Neural cell (in vitro differentiated cells): Measurements from ENCODE around the gene ONECUT2. TPM values are rescaled to one million over a fixed set of nuclear protein-coding genes. Genes with fewer than 3 reads are reported as not detected.

Experiments used
- H2AFZ ChIP-seq: fragments of 200-600, 300-800 bp; sonication (generic), shearing (Covaris generic); 2 replicates; pipeline ENCODE4 v1.6.0; 2014; ENCODE audit warnings: low read depth, mild to moderate bottlenecking, antibody characterized with exemption, low read length, moderate library complexity
- H3F3A ChIP-seq: fragments of 200-600 bp; shearing (Covaris generic); 2 replicates; pipeline ENCODE4 v1.6.1; 2016; ENCODE audit warnings: mild to moderate bottlenecking, moderate library complexity, mixed read lengths, antibody characterized with exemption, low read length; ENCODE audit not compliant: insufficient read depth, poor library complexity, severe bottlenecking
- H3K27ac ChIP-seq: fragments of 200-600, 300-800 bp; sonication (generic), shearing (Covaris generic); 2 replicates; pipeline ENCODE4 v1.5.1; 2014; ENCODE audit warnings: mild to moderate bottlenecking, low read length, moderate library complexity
- H3K27me3 ChIP-seq: fragments of 300-800, 200-600 bp; sonication (generic), shearing (Covaris generic); 2 replicates; pipeline ENCODE4 v1.6.0; 2014; ENCODE audit warnings: mild to moderate bottlenecking, low read depth, low read length, moderate library complexity; ENCODE audit not compliant: insufficient read depth
- H3K36me3 ChIP-seq: fragments of 300-800, 200-600 bp; sonication (generic), shearing (Covaris generic); 2 replicates; pipeline ENCODE4 v1.5.1; 2014; ENCODE audit warnings: mild to moderate bottlenecking, antibody characterized with exemption, low read length, moderate library complexity; ENCODE audit not compliant: insufficient read depth
- H3K4me2 ChIP-seq: fragments of 300-800, 200-600 bp; sonication (generic), shearing (Covaris generic); 2 replicates; pipeline ENCODE4 v1.6.0; 2014; ENCODE audit warnings: mild to moderate bottlenecking, low read length
- H3K4me3 ChIP-seq: fragments of 300-800, 200-600 bp; sonication (generic), shearing (Covaris generic); 2 replicates; pipeline ENCODE4 v1.5.1; 2014; ENCODE audit warnings: mild to moderate bottlenecking, low read length, moderate library complexity
- H3K79me2 ChIP-seq: fragments of 200-600 bp; shearing (Covaris generic); replicated peaks from 2 replicates; pipeline ENCODE4 v1.6.0; 2014; ENCODE audit warnings: mild to moderate bottlenecking, low read length, moderate library complexity; ENCODE audit not compliant: insufficient read depth
- H3K9ac ChIP-seq: fragments of 300-800, 200-600 bp; sonication (generic), shearing (Covaris generic); 2 replicates; pipeline ENCODE4 v1.6.1; 2016; ENCODE audit warnings: mild to moderate bottlenecking, low read length, mixed read lengths
- H3K9me2 ChIP-seq: fragments of 200-600 bp; shearing (Covaris generic); 2 replicates; pipeline ENCODE4 v1.6.1; 2016; ENCODE audit warnings: mild to moderate bottlenecking, low read length, mixed read lengths; ENCODE audit not compliant: insufficient read depth
- H3K9me3 ChIP-seq: fragments of 200-600, 300-800 bp; sonication (generic), shearing (Covaris generic); 2 replicates; pipeline ENCODE4 v1.6.1; 2016; ENCODE audit warnings: mild to moderate bottlenecking, mixed run types, low read length, moderate library complexity, mixed read lengths
- H4K20me1 ChIP-seq: fragments of 200-600 bp; shearing (Covaris generic); 2 replicates; pipeline ENCODE4 v1.6.1; 2016; ENCODE audit warnings: mild to moderate bottlenecking, mixed run types; ENCODE audit not compliant: insufficient read depth
- EP300 ChIP-seq: fragments of 450-650 bp; conservative IDR thresholded peaks from 2 replicates; pipeline ENCODE4 v1.6.1; 2014; ENCODE audit warnings: antibody characterized with exemption, mild to moderate bottlenecking, moderate library complexity; ENCODE audit not compliant: poor library complexity, severe bottlenecking
- EZH2 ChIP-seq: fragments of 200-600, 300-800 bp; shearing (Covaris generic), sonication (generic); IDR thresholded peaks from 2 replicates; pipeline ENCODE4 v1.6.1; 2014; ENCODE audit warnings: antibody characterized with exemption, low read length, borderline replicate concordance, mild to moderate bottlenecking; ENCODE audit not compliant: insufficient read depth, poor library complexity, severe bottlenecking
- MXI1 ChIP-seq: fragments of 450-650 bp; conservative IDR thresholded peaks from 2 replicates; pipeline ENCODE4 v1.6.1; 2014; ENCODE audit warnings: antibody characterized with exemption, mild to moderate bottlenecking; ENCODE audit not compliant: poor library complexity, severe bottlenecking
- POLR2AphosphoS5 ChIP-seq: IDR thresholded peaks from 2 replicates; pipeline ENCODE4 v1.6.1; 2012
- RAD21 ChIP-seq: fragments of 450-650 bp; conservative IDR thresholded peaks from 2 replicates; pipeline ENCODE4 v1.6.1; 2014; ENCODE audit warnings: antibody characterized with exemption, mild to moderate bottlenecking, moderate library complexity
- SMC3 ChIP-seq: fragments of 450-650 bp; conservative IDR thresholded peaks from 2 replicates; pipeline ENCODE4 v1.6.1; 2014; ENCODE audit warnings: antibody characterized with exemption, mild to moderate bottlenecking, moderate library complexity; ENCODE audit not compliant: poor library complexity
- TAF1 ChIP-seq: IDR thresholded peaks from 2 replicates; pipeline ENCODE4 v1.6.1; 2012; ENCODE audit warnings: low read depth
- polyA plus RNA-seq: library from polyadenylated mRNA; depleted of rRNA; stranded (reverse); fragments of >200 nt; gene quantifications from 2 replicates; pipeline ENCODE4 v1.2.3, GENCODE V29; 2014
- TF ChIP-seq, protein P1 (sequence below): IDR thresholded peaks from 2 replicates; pipeline ENCODE4 v1.6.1; 2012; ENCODE audit warnings: borderline replicate concordance
- TF ChIP-seq, protein P2 (sequence below): fragments of 450-650 bp; IDR thresholded peaks from 2 replicates; pipeline ENCODE4 v1.5.1; 2014; ENCODE audit warnings: antibody characterized with exemption, mild to moderate bottlenecking, moderate library complexity; ENCODE audit not compliant: poor library complexity, severe bottlenecking

The ONECUT2 gene
- polyA plus RNA-seq, 1 donor from 2014 or later, result 4.3 TPM

DNA sequence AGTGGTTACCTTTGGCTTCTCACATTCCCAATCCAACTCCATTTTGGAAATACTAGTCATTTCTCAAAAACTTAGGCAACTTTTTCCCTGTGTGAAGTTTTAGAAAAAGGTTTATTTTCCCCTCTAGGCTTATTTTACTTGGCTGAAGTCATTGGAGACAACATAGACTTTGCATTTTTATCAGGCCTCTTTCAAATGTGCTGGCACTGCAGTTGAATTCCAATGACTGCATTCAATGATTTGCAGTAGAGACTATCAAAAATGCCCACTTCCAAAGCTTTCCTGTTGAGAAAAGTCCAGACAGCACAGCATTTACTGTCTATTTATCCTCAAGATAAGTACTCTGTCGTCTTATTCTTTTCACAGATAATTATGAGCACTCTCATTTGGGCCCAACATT is 70.1 kb downstream of the ONECUT2 start:
- Histone ChIP-seq H3F3A (no peaks in the 10 kb centered on the region), H4K20me1 (no peaks in the 10 kb centered on the region), H3K27me3 (no peaks in the 10 kb centered on the region), H3K36me3 (no peaks in the 10 kb centered on the region), H2AFZ (no peak overlapping the region), H3K9me2 (no peaks in the 10 kb centered on the region), H3K4me2 (no peak overlapping the region), H3K9me3 (no peaks in the 10 kb centered on the region), H3K27ac (no peak overlapping the region), H3K79me2 (no peaks in the 10 kb centered on the region), H3K4me3 (no peak overlapping the region), H3K9ac (no peak overlapping the region)
- TF ChIP-seq EZH2 (no peak), EP300 (no peak), MXI1 (no peak), TAF1 (no peak), RAD21 (no peak), SMC3 (no peak)
- TF ChIP-seq, protein P1, sequence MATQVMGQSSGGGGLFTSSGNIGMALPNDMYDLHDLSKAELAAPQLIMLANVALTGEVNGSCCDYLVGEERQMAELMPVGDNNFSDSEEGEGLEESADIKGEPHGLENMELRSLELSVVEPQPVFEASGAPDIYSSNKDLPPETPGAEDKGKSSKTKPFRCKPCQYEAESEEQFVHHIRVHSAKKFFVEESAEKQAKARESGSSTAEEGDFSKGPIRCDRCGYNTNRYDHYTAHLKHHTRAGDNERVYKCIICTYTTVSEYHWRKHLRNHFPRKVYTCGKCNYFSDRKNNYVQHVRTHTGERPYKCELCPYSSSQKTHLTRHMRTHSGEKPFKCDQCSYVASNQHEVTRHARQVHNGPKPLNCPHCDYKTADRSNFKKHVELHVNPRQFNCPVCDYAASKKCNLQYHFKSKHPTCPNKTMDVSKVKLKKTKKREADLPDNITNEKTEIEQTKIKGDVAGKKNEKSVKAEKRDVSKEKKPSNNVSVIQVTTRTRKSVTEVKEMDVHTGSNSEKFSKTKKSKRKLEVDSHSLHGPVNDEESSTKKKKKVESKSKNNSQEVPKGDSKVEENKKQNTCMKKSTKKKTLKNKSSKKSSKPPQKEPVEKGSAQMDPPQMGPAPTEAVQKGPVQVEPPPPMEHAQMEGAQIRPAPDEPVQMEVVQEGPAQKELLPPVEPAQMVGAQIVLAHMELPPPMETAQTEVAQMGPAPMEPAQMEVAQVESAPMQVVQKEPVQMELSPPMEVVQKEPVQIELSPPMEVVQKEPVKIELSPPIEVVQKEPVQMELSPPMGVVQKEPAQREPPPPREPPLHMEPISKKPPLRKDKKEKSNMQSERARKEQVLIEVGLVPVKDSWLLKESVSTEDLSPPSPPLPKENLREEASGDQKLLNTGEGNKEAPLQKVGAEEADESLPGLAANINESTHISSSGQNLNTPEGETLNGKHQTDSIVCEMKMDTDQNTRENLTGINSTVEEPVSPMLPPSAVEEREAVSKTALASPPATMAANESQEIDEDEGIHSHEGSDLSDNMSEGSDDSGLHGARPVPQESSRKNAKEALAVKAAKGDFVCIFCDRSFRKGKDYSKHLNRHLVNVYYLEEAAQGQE, result no peak

DNA sequence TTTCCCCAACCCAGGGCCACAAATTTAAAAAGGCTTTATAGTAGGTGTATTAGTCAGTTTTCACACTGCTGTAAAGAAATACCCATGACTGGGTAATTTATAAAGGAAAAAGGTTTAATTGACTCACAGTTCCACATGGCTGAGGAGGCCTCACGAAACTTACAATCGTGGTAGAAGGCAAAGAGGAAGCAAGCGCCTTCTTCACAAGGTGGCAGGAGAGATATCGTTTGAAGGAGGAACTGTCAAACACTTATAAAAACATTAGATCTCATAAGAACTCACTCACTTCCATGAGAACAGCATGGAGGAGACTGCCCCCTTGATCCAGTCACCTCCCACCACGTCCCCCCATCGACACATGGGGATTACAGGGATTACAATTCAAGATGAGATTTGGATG is 80.9 kb downstream of the ONECUT2 start:
- no peaks in the 10 kb centered on the region for H3K36me3 ChIP-seq
- no peaks in the 10 kb centered on the region for H3K9me3 ChIP-seq
- no peaks in the 10 kb centered on the region for H4K20me1 ChIP-seq
- H3K4me2 ChIP-seq, result no peak overlapping the region
- no peaks in the 10 kb centered on the region for H3K27me3 ChIP-seq
- H3K9ac ChIP-seq, result no peak overlapping the region
- no peaks in the 10 kb centered on the region for H3K9me2 ChIP-seq
- H3K27ac ChIP-seq, result no peak overlapping the region
- no peak overlapping the region for H2AFZ ChIP-seq
- H3F3A ChIP-seq, result no peaks in the 10 kb centered on the region
- H3K79me2 ChIP-seq, result no peaks in the 10 kb centered on the region
- H3K4me3 ChIP-seq, result no peak overlapping the region
- TF ChIP-seq, protein P1, result no peak
- no peak for TF ChIP-seq MXI1
- TF ChIP-seq, protein P2, sequence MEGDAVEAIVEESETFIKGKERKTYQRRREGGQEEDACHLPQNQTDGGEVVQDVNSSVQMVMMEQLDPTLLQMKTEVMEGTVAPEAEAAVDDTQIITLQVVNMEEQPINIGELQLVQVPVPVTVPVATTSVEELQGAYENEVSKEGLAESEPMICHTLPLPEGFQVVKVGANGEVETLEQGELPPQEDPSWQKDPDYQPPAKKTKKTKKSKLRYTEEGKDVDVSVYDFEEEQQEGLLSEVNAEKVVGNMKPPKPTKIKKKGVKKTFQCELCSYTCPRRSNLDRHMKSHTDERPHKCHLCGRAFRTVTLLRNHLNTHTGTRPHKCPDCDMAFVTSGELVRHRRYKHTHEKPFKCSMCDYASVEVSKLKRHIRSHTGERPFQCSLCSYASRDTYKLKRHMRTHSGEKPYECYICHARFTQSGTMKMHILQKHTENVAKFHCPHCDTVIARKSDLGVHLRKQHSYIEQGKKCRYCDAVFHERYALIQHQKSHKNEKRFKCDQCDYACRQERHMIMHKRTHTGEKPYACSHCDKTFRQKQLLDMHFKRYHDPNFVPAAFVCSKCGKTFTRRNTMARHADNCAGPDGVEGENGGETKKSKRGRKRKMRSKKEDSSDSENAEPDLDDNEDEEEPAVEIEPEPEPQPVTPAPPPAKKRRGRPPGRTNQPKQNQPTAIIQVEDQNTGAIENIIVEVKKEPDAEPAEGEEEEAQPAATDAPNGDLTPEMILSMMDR, result no peak
- TF ChIP-seq POLR2AphosphoS5, result no peak
- no peak for TF ChIP-seq EZH2
- TF ChIP-seq TAF1, result no peak
- TF ChIP-seq RAD21, result no peak
- TF ChIP-seq SMC3, result no peak
- no peak for TF ChIP-seq EP300
